ENCODE measurements around the gene PHACTR4. TPM values are rescaled to one million over a fixed set of nuclear protein-coding genes. Genes with fewer than 3 reads are reported as not detected.
A peak's percentile ranks its signal among the peaks of the same experiment; 100 is the strongest.

PHACTR4 gene
- total and polyA plus RNA-seq, 9 of the 15 experiments (the other 6 are each of a cell fraction or from before 2014, with no cell fraction given), result 6.4 to 43.6 (median 14.2) TPM

- TF ChIP-seq BRF2 (IDR thresholded peaks at IDR 0.05; ENCODE audit: borderline replicate concordance, insufficient read depth, insufficient read length) (no peak), ATF4 (CRISPR knock-in tag; IDR thresholded peaks at IDR 0.05) (no peak), HDAC1 (IDR thresholded peaks at IDR 0.05) (peak in 1 of 2 experiments; percentile 70; a peak in 2 of 4 replicates), PML (IDR thresholded peaks at IDR 0.05; ENCODE audit: low read length) (peak; percentile 95), ZNF551 (CRISPR knock-in tag; IDR thresholded peaks at IDR 0.05) (peak; percentile 81), ETV1 (tag; conservative IDR thresholded peaks at IDR 0.05; ENCODE audit: low read depth) (no peak), JUND (IDR thresholded peaks at IDR 0.05; ENCODE audit: borderline replicate concordance, low read depth, low read length) (no peak), JUND (tag; IDR thresholded peaks at IDR 0.05; ENCODE audit: borderline replicate concordance, low read depth, low read length) (0 out of 3 replicates have a peak, but pooled peaks have one; percentile 24), ZBTB8A (IDR thresholded peaks at IDR 0.05; ENCODE audit: partially characterized antibody) (no peak), NCOA2 (IDR thresholded peaks at IDR 0.05; ENCODE audit: partially characterized antibody in 2 of 2) (no peak), CTBP1 (IDR thresholded peaks at IDR 0.05; ENCODE audit: borderline replicate concordance) (no peak), RBFOX2 (IDR thresholded peaks at IDR 0.05; ENCODE audit: low read depth, low read length) (no peak), ZNF444 (CRISPR knock-in tag; IDR thresholded peaks at IDR 0.05) (no peak), SMARCB1 (IDR thresholded peaks at IDR 0.05; ENCODE audit: insufficient read length, low read depth) (no peak), NFXL1 (CRISPR knock-in tag; IDR thresholded peaks at IDR 0.05) (no peak), NELFE (IDR thresholded peaks at IDR 0.05; ENCODE audit: insufficient read depth, insufficient read length) (no peak), BCL6 (CRISPR knock-in tag; IDR thresholded peaks at IDR 0.05) (no peak), ZNF347 (CRISPR knock-in tag; IDR thresholded peaks at IDR 0.05; ENCODE audit: low read depth) (peak; percentile 85; the same call in 1 of the 2 replicates), DLX4 (CRISPR knock-in tag; IDR thresholded peaks at IDR 0.05) (peak; percentile 22; the same call in 1 of the 2 replicates), NFIX (CRISPR knock-in tag; IDR thresholded peaks at IDR 0.05; ENCODE audit: low read depth) (no peak), CBFA2T2 (conservative IDR thresholded peaks at IDR 0.05) (no peak; the same call in 1 of the 2 replicates), CEBPZ (IDR thresholded peaks at IDR 0.05; ENCODE audit: borderline replicate concordance, low read depth, low read length) (no peak; the same call in 1 of the 2 replicates), SREBF1 (IDR thresholded peaks at IDR 0.05; ENCODE audit: borderline replicate concordance, low read depth, low read length) (no peak), POU5F1 (IDR thresholded peaks at IDR 0.05; ENCODE audit: borderline replicate concordance, low read depth, low read length, partially characterized antibody) (no peak)
Measured at GRCh38 chr1:28509705-28510272, 140.2 kb downstream of the PHACTR4 start (continued).

Measured in K562 (cell line).